ENCODE measurements around the gene PKMYT1. TPM values are rescaled to one million over a fixed set of nuclear protein-coding genes. Genes with fewer than 3 reads are reported as not detected.

Gene PKMYT1
- total and polyA plus RNA-seq, 9 of the 15 experiments (the other 6 are each of a cell fraction or from before 2014, with no cell fraction given), result 8.7 to 201 (median 37.8) TPM

DNA sequence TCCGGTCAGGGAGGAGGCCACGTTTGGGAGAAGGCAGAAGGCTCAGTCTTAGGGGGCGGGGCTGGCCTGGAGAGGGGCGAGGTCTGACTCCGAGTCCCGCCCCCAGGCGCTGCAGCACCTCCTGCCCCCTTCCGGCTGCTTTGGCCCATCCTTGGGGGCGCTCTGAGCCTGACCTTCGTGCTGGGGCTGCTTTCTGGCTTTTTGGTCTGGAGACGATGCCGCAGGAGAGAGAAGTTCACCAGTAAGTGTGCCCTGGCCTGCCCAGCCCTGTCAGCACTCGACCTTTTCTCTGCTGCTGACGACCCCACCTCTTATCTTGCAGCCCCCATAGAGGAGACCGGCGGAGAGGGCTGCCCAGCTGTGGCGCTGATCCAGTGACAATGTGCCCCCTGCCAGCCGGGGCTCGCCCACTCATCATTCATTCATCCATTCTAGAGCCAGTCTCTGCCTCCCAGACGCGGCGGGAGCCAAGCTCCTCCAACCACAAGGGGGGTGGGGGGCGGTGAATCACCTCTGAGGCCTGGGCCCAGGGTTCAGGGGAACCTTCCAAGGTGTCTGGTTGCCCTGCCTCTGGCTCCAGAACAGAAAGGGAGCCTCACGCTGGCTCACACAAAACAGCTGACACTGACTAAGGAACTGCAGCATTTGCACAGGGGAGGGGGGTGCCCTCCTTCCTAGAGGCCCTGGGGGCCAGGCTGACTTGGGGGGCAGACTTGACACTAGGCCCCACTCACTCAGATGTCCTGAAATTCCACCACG is 41.4 kb upstream of the PKMYT1 start (continued):
- TF ChIP-seq ZNF444 (CRISPR knock-in tag; IDR thresholded peaks at IDR 0.05) (no peak), TEAD1 (CRISPR knock-in tag; IDR thresholded peaks at IDR 0.05) (peak in 1 of 2 experiments; percentile 35; a peak in 1 of 4 replicates), JUN (IDR thresholded peaks at IDR 0.05; ENCODE audit: borderline replicate concordance, low read depth, low read length) (peak; percentile 31; the same call in 1 of the 2 replicates), JUN (CRISPR knock-in tag; IDR thresholded peaks at IDR 0.05; ENCODE audit: borderline replicate concordance) (0 out of 2 replicates have a peak, but pooled peaks have one; percentile 44), GATAD2A (IDR thresholded peaks at IDR 0.05) (no peak), ZNF644 (tag; IDR thresholded peaks at IDR 0.05; ENCODE audit: low read depth) (no peak), JUND (IDR thresholded peaks at IDR 0.05; ENCODE audit: borderline replicate concordance, low read depth, low read length) (peak; percentile 43; the same call in 1 of the 2 replicates), JUND (tag; IDR thresholded peaks at IDR 0.05; ENCODE audit: borderline replicate concordance, low read depth, low read length) (no peak), FOXP1 (CRISPR knock-in tag; IDR thresholded peaks at IDR 0.05) (0 out of 2 replicates have a peak, but pooled peaks have one; percentile 64), POLR2B (IDR thresholded peaks at IDR 0.05; ENCODE audit: low read depth, partially characterized antibody) (no peak), NCOR1 (IDR thresholded peaks at IDR 0.05) (0 out of 2 replicates have a peak, but pooled peaks have one; percentile 27), ESRRA (IDR thresholded peaks at IDR 0.05; ENCODE audit: borderline replicate concordance, low read depth) (peak; percentile 32; the same call in 1 of the 2 replicates), BCL6 (CRISPR knock-in tag; IDR thresholded peaks at IDR 0.05) (no peak), TRIM24 (IDR thresholded peaks at IDR 0.05) (0 out of 4 replicates have a peak, but pooled peaks of 1 of the 2 experiments have one; percentile 5), CTCFL (IDR thresholded peaks at IDR 0.05; ENCODE audit: borderline replicate concordance, insufficient read depth, low read depth, low read length, poor library complexity, severe bottlenecking) (peak; percentile 72)
- TF ChIP-seq, protein P1, sequence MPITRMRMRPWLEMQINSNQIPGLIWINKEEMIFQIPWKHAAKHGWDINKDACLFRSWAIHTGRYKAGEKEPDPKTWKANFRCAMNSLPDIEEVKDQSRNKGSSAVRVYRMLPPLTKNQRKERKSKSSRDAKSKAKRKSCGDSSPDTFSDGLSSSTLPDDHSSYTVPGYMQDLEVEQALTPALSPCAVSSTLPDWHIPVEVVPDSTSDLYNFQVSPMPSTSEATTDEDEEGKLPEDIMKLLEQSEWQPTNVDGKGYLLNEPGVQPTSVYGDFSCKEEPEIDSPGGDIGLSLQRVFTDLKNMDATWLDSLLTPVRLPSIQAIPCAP (CRISPR knock-in tag; IDR thresholded peaks at IDR 0.05; ENCODE audit: borderline replicate concordance), result no peak
- TF ChIP-seq, protein P2, sequence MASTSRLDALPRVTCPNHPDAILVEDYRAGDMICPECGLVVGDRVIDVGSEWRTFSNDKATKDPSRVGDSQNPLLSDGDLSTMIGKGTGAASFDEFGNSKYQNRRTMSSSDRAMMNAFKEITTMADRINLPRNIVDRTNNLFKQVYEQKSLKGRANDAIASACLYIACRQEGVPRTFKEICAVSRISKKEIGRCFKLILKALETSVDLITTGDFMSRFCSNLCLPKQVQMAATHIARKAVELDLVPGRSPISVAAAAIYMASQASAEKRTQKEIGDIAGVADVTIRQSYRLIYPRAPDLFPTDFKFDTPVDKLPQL (IDR thresholded peaks at IDR 0.05; ENCODE audit: extremely low read depth, insufficient read length), result no peak
- TF ChIP-seq, protein P3, sequence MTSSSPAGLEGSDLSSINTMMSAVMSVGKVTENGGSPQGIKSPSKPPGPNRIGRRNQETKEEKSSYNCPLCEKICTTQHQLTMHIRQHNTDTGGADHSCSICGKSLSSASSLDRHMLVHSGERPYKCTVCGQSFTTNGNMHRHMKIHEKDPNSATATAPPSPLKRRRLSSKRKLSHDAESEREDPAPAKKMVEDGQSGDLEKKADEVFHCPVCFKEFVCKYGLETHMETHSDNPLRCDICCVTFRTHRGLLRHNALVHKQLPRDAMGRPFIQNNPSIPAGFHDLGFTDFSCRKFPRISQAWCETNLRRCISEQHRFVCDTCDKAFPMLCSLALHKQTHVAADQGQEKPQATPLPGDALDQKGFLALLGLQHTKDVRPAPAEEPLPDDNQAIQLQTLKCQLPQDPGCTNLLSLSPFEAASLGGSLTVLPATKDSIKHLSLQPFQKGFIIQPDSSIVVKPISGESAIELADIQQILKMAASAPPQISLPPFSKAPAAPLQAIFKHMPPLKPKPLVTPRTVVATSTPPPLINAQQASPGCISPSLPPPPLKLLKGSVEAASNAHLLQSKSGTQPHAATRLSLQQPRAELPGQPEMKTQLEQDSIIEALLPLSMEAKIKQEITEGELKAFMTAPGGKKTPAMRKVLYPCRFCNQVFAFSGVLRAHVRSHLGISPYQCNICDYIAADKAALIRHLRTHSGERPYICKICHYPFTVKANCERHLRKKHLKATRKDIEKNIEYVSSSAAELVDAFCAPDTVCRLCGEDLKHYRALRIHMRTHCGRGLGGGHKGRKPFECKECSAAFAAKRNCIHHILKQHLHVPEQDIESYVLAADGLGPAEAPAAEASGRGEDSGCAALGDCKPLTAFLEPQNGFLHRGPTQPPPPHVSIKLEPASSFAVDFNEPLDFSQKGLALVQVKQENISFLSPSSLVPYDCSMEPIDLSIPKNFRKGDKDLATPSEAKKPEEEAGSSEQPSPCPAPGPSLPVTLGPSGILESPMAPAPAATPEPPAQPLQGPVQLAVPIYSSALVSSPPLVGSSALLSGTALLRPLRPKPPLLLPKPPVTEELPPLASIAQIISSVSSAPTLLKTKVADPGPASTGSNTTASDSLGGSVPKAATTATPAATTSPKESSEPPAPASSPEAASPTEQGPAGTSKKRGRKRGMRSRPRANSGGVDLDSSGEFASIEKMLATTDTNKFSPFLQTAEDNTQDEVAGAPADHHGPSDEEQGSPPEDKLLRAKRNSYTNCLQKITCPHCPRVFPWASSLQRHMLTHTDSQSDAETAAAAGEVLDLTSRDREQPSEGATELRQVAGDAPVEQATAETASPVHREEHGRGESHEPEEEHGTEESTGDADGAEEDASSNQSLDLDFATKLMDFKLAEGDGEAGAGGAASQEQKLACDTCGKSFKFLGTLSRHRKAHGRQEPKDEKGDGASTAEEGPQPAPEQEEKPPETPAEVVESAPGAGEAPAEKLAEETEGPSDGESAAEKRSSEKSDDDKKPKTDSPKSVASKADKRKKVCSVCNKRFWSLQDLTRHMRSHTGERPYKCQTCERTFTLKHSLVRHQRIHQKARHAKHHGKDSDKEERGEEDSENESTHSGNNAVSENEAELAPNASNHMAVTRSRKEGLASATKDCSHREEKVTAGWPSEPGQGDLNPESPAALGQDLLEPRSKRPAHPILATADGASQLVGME (CRISPR knock-in tag; IDR thresholded peaks at IDR 0.05), result no peak
